Tibial nerve (tissue), 3 donors: ENCODE results near the gene HNRNPAB.

Experiments
- CTCF ChIP-seq, 5 experiments: fragments of 200-600 bp in 3 of 5; fragments of 450-650 bp in 2 of 5; sonication (generic) in 3 of 5; IDR thresholded peaks; one replicate each; pipeline ENCODE4 v1.5.1; 2016 to 2019; ENCODE audit warnings: antibody characterized with exemption in 5 of 5, mild to moderate bottlenecking in 3 of 5, moderate library complexity in 2 of 5
- POLR2A ChIP-seq, 2 donors: fragments of 450-650 bp; IDR thresholded peaks; one replicate each; pipeline ENCODE4 v1.6.1; 2017; ENCODE audit warnings: antibody characterized with exemption in 2 of 2, mild to moderate bottlenecking in 2 of 2, moderate library complexity in 2 of 2

GRCh38 chr5:178180141-178180863 lies 24.0 kb upstream of the HNRNPAB start:
- TF ChIP-seq CTCF (IDR thresholded peaks at IDR 0.05) (no peak), POLR2A (IDR thresholded peaks at IDR 0.05) (no peak)
